22Rv1 (cell line): ENCODE results near the gene RASGRP2.

Source experiments
- CTCF ChIP-seq: fragments of 450-650 bp; IDR thresholded peaks from 2 replicates; pipeline ENCODE4 v1.5.1; 2017; ENCODE audit warnings: mild to moderate bottlenecking
- ZFX ChIP-seq: fragments of 450-650 bp; IDR thresholded peaks from 2 replicates; pipeline ENCODE4 v1.6.1; 2017; ENCODE audit warnings: antibody characterized with exemption, borderline replicate concordance

GRCh38 chr11:64777449-64778222 is 33.7 kb upstream of the RASGRP2 start:
- TF ChIP-seq CTCF: no peak
- TF ChIP-seq ZFX: no peak
